Effector memory CD4-positive, alpha-beta T cell (primary cell): ENCODE measurements around the gene KDR.

ENCODE experiments used
- DNase-seq, 3 donors: peaks; one replicate each; pipeline ENCODE4 v3.0.0-alpha.2; 2020
- H3K27ac ChIP-seq: 2 replicates; pipeline ENCODE4 v1.7.0; 2013; ENCODE audit warnings: mild to moderate bottlenecking, low read length, moderate library complexity; ENCODE audit not compliant: insufficient read depth, poor library complexity, severe bottlenecking
- H3K27me3 ChIP-seq: replicated peaks from 2 replicates; pipeline ENCODE4 v1.7.0; 2013; ENCODE audit warnings: mild to moderate bottlenecking, low read length; ENCODE audit not compliant: insufficient read depth, control insufficient read depth, poor library complexity, severe bottlenecking
- H3K36me3 ChIP-seq: 2 replicates; pipeline ENCODE4 v1.7.0; 2013; ENCODE audit warnings: mild to moderate bottlenecking, low read length, moderate library complexity; ENCODE audit not compliant: control insufficient read depth, insufficient read depth
- H3K4me1 ChIP-seq: 2 replicates; pipeline ENCODE4 v1.7.0; 2013; ENCODE audit warnings: low read length, mild to moderate bottlenecking; ENCODE audit not compliant: control insufficient read depth, insufficient read depth, poor library complexity, severe bottlenecking
- H3K4me3 ChIP-seq: 2 replicates; pipeline ENCODE4 v1.7.0; 2013; ENCODE audit warnings: low read length, low read depth, mild to moderate bottlenecking; ENCODE audit not compliant: insufficient read depth, poor library complexity, severe bottlenecking
- H3K9me3 ChIP-seq: 2 replicates; pipeline ENCODE4 v1.7.0; 2013; ENCODE audit warnings: mild to moderate bottlenecking, low read length, moderate library complexity; ENCODE audit not compliant: control insufficient read depth

Gene KDR

DNA sequence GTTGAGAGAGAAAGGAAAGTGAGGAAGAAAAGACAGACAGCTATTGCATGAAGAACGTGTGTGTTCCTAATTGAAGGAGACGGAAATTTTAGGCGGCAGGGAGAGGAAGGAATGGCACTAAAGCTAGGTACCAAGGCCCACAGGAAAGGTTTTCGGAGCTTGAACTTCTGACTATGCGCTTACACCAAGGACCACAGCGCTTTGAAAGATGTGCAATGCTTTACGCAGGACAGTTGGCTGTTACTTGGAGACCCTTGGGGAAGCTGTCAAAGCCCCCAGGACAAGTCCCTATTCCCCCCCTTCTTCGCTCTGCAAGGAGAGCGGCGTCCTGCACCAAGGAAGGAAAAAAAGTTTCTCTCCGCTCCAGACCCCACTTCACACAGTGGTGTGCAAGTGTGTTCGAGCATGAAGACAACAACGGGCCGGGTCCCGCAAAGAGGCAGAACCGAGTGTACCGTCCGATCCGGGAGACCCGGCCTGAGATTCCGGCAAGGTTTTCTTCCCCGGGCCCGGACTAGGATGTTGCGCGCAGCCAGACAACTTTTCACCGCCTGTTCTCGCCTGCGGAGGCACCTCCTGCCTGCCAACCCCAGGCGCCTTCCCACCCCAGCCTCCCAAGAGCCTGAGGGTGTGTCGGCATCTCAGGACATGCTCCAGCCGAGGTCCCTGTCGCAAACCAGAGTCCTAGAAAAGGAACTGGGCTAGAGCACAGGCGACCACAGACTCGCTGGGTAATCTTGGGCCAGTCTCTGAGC, 896 bp downstream of the KDR start:
- no peak for DNase-seq
- no peak overlapping the region for H3K4me3 ChIP-seq
- H3K36me3 ChIP-seq: no peaks in the 10 kb centered on the region
- H3K27ac ChIP-seq: no peak overlapping the region
- peaks cover 9% of the 10 kb centered on the region for H3K27me3 ChIP-seq
- no peaks in the 10 kb centered on the region for H3K9me3 ChIP-seq
- peaks cover 2% of the 10 kb centered on the region for H3K4me1 ChIP-seq

DNA sequence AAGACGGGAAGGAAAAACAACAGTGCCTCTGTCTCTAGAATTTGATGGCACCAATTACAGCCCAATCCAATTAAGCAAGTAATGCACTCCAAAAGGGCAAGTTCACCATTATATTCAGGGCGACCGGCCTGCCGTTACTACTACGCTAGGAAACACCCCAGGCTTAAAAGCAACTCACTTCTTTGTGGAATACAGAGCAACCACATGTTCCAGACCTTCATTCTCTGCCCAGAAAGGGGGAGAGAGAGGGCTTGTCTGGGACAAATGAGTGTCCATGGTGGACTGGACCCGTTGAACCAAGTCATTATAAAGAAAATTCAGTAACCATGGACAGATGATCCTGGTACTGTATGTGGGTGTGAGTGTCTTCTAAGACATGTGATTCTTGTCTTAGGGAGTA, 1.6 kb downstream of the KDR start:
- peaks cover 2% of the 10 kb centered on the region for H3K4me1 ChIP-seq
- DNase-seq: no peak
- H3K27ac ChIP-seq: no peak overlapping the region
- no peaks in the 10 kb centered on the region for H3K36me3 ChIP-seq
- no peak overlapping the region for H3K4me3 ChIP-seq
- peaks cover 9% of the 10 kb centered on the region for H3K27me3 ChIP-seq
- no peaks in the 10 kb centered on the region for H3K9me3 ChIP-seq

DNA sequence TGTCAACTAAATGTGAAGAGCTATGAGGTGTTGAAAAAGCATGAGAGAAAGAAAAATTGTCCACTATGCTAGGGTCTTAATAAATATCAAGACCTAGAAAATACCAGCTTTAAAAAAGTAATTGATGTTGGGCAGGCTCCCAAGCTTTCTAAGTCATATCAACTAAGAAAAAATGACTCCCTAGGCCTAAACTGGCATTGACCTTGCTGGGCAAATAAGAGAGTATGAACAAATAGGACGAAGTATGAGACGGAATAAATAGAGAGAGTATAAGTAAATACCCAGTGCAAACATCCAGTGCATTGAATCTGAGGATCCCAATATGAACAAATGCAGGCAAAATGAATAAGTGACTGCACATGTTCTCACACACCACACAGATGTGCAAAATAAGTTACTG, 3.2 kb downstream of the KDR start:
- DNase-seq: no peak
- Histone ChIP-seq H3K4me1 (peaks cover 2% of the 10 kb centered on the region), H3K27me3 (peaks cover 9% of the 10 kb centered on the region), H3K36me3 (no peaks in the 10 kb centered on the region), H3K9me3 (no peaks in the 10 kb centered on the region), H3K27ac (no peak overlapping the region), H3K4me3 (no peak overlapping the region)

DNA sequence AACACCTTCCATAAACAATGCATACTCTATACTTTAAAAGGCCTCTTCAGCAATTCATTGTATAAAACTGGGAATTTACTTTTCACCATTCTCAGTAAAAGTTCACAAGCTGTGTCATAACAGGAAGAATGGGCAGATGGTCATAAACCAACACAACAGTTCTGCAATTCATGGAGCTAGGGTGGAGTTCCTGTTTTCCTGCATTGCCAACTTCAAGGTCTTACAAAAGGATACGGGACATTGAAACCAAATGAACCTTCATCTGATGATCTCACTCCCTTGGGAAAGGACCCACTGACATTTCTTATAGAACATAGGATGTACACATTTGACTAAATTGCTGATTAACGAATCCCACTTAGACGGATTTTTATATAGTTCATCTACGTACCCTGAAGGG, 4.1 kb downstream of the KDR start:
- DNase-seq: no peak
- no peaks in the 10 kb centered on the region for H3K9me3 ChIP-seq
- H3K36me3 ChIP-seq: no peaks in the 10 kb centered on the region
- peaks cover 9% of the 10 kb centered on the region for H3K27me3 ChIP-seq
- no peak overlapping the region for H3K4me3 ChIP-seq
- peaks cover 2% of the 10 kb centered on the region for H3K4me1 ChIP-seq
- no peak overlapping the region for H3K27ac ChIP-seq

DNA sequence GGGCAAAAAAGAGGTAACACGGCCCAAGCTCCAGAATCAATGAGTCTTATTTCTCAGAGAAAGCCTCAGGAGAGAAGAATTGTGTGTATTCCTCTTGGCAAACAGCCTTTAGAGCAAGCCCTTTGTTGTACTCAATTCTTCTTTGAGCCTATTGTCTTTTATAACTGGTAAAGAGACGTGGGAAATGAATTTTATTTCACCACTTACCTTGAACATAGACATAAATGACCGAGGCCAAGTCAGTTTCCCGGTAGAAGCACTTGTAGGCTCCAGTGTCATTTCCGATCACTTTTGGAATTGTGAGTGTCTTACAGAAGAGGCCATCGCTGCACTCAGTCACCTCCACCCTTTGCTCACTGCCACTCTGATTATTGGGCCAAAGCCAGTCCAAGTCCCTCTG, 7.0 kb downstream of the KDR start:
- Histone ChIP-seq H3K27ac (no peak overlapping the region), H3K4me1 (no peaks in the 10 kb centered on the region), H3K27me3 (no peaks in the 10 kb centered on the region), H3K36me3 (no peaks in the 10 kb centered on the region), H3K4me3 (no peak overlapping the region), H3K9me3 (no peaks in the 10 kb centered on the region)
- DNase-seq: no peak

DNA sequence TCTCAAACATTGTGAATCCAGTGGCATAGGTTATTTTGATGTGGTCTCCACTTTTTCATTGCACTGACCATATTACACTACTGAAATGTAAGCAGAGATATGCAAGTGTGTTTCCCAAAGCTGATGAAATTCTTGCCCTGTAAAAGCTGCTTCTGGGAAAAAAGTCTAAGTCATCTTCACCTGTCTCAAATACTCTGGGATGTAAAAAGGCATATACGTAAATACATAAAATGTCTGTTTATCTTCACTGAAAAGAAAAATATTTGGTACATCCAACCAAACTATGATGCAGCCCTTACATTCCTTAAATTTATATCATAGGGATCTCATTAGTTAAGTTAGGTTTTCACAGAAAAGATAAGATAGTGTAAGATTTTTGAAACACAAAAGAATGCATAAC, 7.9 kb downstream of the KDR start:
- H3K27me3 ChIP-seq: no peaks in the 10 kb centered on the region
- H3K36me3 ChIP-seq: no peaks in the 10 kb centered on the region
- H3K4me1 ChIP-seq: no peaks in the 10 kb centered on the region
- no peak overlapping the region for H3K4me3 ChIP-seq
- H3K9me3 ChIP-seq: no peaks in the 10 kb centered on the region
- H3K27ac ChIP-seq: no peak overlapping the region
- no peak for DNase-seq

DNA sequence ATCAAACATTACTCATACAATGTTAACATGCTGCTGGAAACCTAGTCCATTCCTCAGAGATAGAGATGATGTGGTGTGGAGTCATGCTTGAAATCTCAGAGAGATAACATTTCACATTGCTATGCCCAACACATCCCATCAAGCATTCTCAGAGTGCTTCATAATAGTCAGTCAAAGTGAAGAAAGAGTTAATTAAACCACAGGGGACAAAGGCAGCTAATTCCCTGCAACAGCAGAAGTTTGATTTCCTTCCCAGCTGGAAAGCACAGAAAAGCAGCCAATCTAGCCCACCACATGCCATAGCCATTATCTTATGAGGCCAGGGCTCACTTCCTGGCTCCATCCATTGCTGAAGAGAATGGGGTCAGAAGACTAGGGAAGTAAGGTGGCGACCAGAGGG, 8.9 kb downstream of the KDR start:
- no peak overlapping the region for H3K27ac ChIP-seq
- H3K9me3 ChIP-seq: no peaks in the 10 kb centered on the region
- no peak overlapping the region for H3K4me3 ChIP-seq
- H3K27me3 ChIP-seq: no peaks in the 10 kb centered on the region
- no peaks in the 10 kb centered on the region for H3K4me1 ChIP-seq
- H3K36me3 ChIP-seq: no peaks in the 10 kb centered on the region
- no peak for DNase-seq

DNA sequence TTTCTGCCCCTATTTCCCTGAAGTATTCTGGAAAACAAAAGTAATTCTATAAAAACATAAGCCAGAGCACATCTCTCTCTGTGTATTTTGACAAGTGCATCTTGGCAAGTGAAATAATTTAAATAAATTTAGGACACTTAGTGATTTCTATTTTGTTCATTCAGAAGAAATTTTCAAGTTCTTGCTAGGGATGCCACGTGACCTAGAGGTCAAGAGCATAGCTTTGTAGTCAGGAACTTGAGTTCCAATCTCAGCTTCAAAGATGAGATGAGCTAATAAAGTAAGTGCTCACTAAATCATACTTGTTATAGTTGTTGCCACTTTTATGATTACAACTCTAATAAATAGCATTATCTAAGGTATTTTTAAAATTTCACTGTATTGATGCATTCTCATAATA, 13.8 kb downstream of the KDR start:
- Histone ChIP-seq H3K4me3 (no peak overlapping the region), H3K36me3 (no peaks in the 10 kb centered on the region), H3K4me1 (no peaks in the 10 kb centered on the region), H3K27ac (no peak overlapping the region), H3K9me3 (no peaks in the 10 kb centered on the region), H3K27me3 (no peaks in the 10 kb centered on the region)
- DNase-seq: no peak

DNA sequence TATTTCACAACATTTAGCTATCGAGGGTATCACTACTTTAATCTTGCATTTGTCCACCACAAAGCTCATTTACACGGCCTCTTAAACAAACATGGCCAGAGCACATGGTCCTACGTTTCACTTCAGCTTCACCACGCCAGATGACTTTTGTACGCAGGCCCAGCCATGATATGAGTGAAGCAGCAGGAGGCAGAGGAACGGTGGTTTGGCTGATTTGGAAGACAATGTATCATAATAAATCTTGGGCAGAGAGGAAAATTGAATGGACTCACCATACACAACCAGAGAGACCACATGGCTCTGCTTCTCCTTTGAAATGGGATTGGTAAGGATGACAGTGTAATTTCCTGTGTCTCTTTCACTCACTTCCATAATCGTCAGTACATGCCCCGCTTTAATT, 15.3 kb downstream of the KDR start:
- no peaks in the 10 kb centered on the region for H3K4me1 ChIP-seq
- H3K27me3 ChIP-seq: no peaks in the 10 kb centered on the region
- H3K9me3 ChIP-seq: no peaks in the 10 kb centered on the region
- H3K4me3 ChIP-seq: no peak overlapping the region
- no peak overlapping the region for H3K27ac ChIP-seq
- H3K36me3 ChIP-seq: no peaks in the 10 kb centered on the region
- DNase-seq: no peak

DNA sequence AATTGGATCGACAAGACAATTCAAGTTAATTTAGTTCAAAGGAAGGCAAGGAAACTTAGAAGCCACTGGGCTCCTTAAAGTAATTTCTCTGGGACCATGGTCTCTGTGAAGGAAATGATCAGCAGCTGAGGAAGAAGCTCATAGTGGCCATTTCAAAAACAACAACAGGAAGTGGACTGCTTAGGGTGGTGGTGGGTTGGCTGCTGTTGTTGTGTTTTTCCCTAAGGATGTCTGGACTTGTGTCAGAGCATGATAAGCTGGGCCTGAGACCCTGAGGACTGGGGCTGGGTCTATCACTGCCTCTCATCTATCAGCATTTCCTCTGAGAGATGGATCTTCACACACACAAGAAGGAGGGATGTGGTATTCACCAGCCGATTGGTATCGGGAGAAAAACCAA, 18.3 kb downstream of the KDR start:
- Histone ChIP-seq H3K27ac (no peak overlapping the region), H3K4me1 (no peaks in the 10 kb centered on the region), H3K9me3 (no peaks in the 10 kb centered on the region), H3K27me3 (no peaks in the 10 kb centered on the region), H3K36me3 (no peaks in the 10 kb centered on the region), H3K4me3 (no peak overlapping the region)
- no peak for DNase-seq
